IMR-90 (cell line): ENCODE data around the gene FAM209B. TPM values are rescaled to one million over a fixed set of nuclear protein-coding genes. Genes with fewer than 3 reads are reported as not detected.

Experiments used
- ATAC-seq: fragments of 200-7000 bp; cut with Tn5 transposase; 2 replicates; pipeline ENCODE4 v1.9.1; 2020; ENCODE audit warnings: low read depth, mild to moderate bottlenecking, moderate library complexity
- BruUV-seq: library from RNA; stranded (reverse); fragments of 400-500 nt; replicated peaks from 2 replicates; lab custom pipeline; 2021; lab: Mats Ljungman, UMichigan
- CTCF ChIA-PET: fragments of 300-600 bp; formaldehyde crosslinking; extraction: SDS; loops from one replicate; lab custom pipeline; 2021; ENCODE audit warnings: antibody characterized with exemption; lab: Yijun Ruan, JAX
- POLR2A ChIA-PET: fragments of 300-600 bp; sonication (Branson Sonifier 250); formaldehyde crosslinking; loops from one replicate; lab custom pipeline; 2022; ENCODE audit warnings: antibody characterized with exemption; ENCODE audit not compliant: unreplicated experiment; lab: Charles Lee
- DNase-seq: peaks from one replicate; pipeline ENCODE4 v3.0.0; 2013
- H2AFZ ChIP-seq: replicated peaks from 2 replicates; pipeline ENCODE3; 2013; ENCODE audit warnings: low read length, mild to moderate bottlenecking; ENCODE audit not compliant: poor library complexity
- H2AK5ac ChIP-seq: 2 replicates; pipeline ENCODE4 v1.6.1; 2013; ENCODE audit warnings: low read depth, low read length, inconsistent platforms
- H2AK9ac ChIP-seq: replicated peaks from 2 replicates; pipeline ENCODE3; 2013; ENCODE audit warnings: mild to moderate bottlenecking, low read depth, low read length, moderate library complexity; ENCODE audit not compliant: poor library complexity
- H2BK120ac ChIP-seq: 2 replicates; pipeline ENCODE4 v1.6.1; 2013; ENCODE audit warnings: low read depth, low read length, inconsistent platforms
- H2BK15ac ChIP-seq: 3 replicates; pipeline ENCODE4 v1.6.1; 2013; ENCODE audit warnings: low read depth, low read length, inconsistent platforms
- H2BK20ac ChIP-seq: 2 replicates; pipeline ENCODE4 v1.6.1; 2013; ENCODE audit warnings: low read depth, mild to moderate bottlenecking, inconsistent platforms, low read length, moderate library complexity
- H2BK5ac ChIP-seq: 2 replicates; pipeline ENCODE4 v1.6.1; 2013; ENCODE audit warnings: mild to moderate bottlenecking, low read depth, low read length, inconsistent platforms; ENCODE audit not compliant: poor library complexity, severe bottlenecking
- H3K14ac ChIP-seq: replicated peaks from 2 replicates; pipeline ENCODE4 v1.6.1; 2013; ENCODE audit warnings: low read depth, low read length, inconsistent platforms
- H3K18ac ChIP-seq: 2 replicates; pipeline ENCODE4 v1.6.1; 2013; ENCODE audit warnings: low read depth, low read length, control low read depth
- H3K23ac ChIP-seq: 2 replicates; pipeline ENCODE4 v1.6.1; 2013; ENCODE audit warnings: low read depth, low read length, inconsistent platforms
- H3K27ac ChIP-seq: 2 replicates; pipeline ENCODE4 v1.5.1; 2013; ENCODE audit warnings: mild to moderate bottlenecking, control low read depth, low read length; ENCODE audit not compliant: insufficient read depth
- H3K27me3 ChIP-seq: 2 replicates; pipeline ENCODE4 v1.6.1; 2013; ENCODE audit warnings: low read length; ENCODE audit not compliant: control insufficient read depth, insufficient read depth
- H3K36me3 ChIP-seq: 2 replicates; pipeline ENCODE4 v1.6.1; 2013; ENCODE audit warnings: low read length, mixed read lengths; ENCODE audit not compliant: control insufficient read depth, insufficient read depth
- H3K4ac ChIP-seq: 2 replicates; pipeline ENCODE4 v1.6.1; 2013; ENCODE audit warnings: low read depth, low read length, inconsistent platforms
- H3K4me1 ChIP-seq: 2 replicates; pipeline ENCODE4 v1.6.1; 2013; ENCODE audit warnings: low read length, mixed read lengths; ENCODE audit not compliant: control insufficient read depth, insufficient read depth
- H3K4me2 ChIP-seq: 2 replicates; pipeline ENCODE4 v1.6.1; 2013; ENCODE audit warnings: low read depth, mild to moderate bottlenecking, control low read depth, low read length, moderate library complexity
- H3K4me3 ChIP-seq: 2 replicates; pipeline ENCODE4 v1.5.1; 2013; ENCODE audit warnings: low read depth, mild to moderate bottlenecking, control low read depth, low read length, moderate library complexity; ENCODE audit not compliant: insufficient read depth
- H3K56ac ChIP-seq: 2 replicates; pipeline ENCODE4 v1.6.1; 2013; ENCODE audit warnings: low read length, inconsistent platforms; ENCODE audit not compliant: insufficient read depth; ENCODE audit errors: extremely low read depth
- H3K79me1 ChIP-seq, 2 experiments: 2 replicates each; pipeline ENCODE4 v1.6.1; 2013; ENCODE audit warnings: low read length in 2 of 2, inconsistent platforms in 1 of 2, low read depth in 1 of 2
- H3K9ac ChIP-seq: 2 replicates; pipeline ENCODE4 v1.6.1; 2013; ENCODE audit warnings: low read depth, low read length, control low read depth
- H3K9me1 ChIP-seq: 2 replicates; pipeline ENCODE4 v1.6.1; 2013; ENCODE audit warnings: low read length, inconsistent platforms; ENCODE audit not compliant: insufficient read depth
- H3K9me3 ChIP-seq: 2 replicates; pipeline ENCODE4 v1.6.1; 2013; ENCODE audit warnings: low read length; ENCODE audit not compliant: control insufficient read depth, insufficient read depth
- H4K20me1 ChIP-seq: 2 replicates; pipeline ENCODE4 v1.6.1; 2013; ENCODE audit warnings: low read length, inconsistent platforms; ENCODE audit not compliant: insufficient read depth
- H4K5ac ChIP-seq: 2 replicates; pipeline ENCODE4 v1.6.1; 2013; ENCODE audit warnings: mild to moderate bottlenecking, low read depth, low read length, control low read depth
- H4K8ac ChIP-seq, 2 experiments: 2 replicates each; pipeline ENCODE4 v1.6.1; 2013; ENCODE audit warnings: low read depth in 2 of 2, low read length in 2 of 2, control low read depth in 1 of 2, inconsistent platforms in 1 of 2
- H4K91ac ChIP-seq: 2 replicates; pipeline ENCODE4 v1.6.1; 2013; ENCODE audit warnings: low read depth, low read length, inconsistent platforms; ENCODE audit not compliant: insufficient read depth
- BHLHE40 ChIP-seq: fragments of 150-350 bp; IDR thresholded peaks from 2 replicates; pipeline ENCODE4 v1.6.1; 2016; ENCODE audit warnings: mild to moderate bottlenecking, low read depth, low read length
- NFE2L2 ChIP-seq: fragments of 150-350 bp; IDR thresholded peaks from 2 replicates; pipeline ENCODE4 v1.6.1; 2016; ENCODE audit warnings: low read depth, mild to moderate bottlenecking, low read length
- RCOR1 ChIP-seq: IDR thresholded peaks from 2 replicates; pipeline ENCODE4 v1.6.1; 2012; ENCODE audit warnings: mild to moderate bottlenecking, low read length, improper control_type of control experiment; ENCODE audit not compliant: insufficient replicate concordance
- RFX5 ChIP-seq: IDR thresholded peaks from 2 replicates; pipeline ENCODE4 v1.8.0; 2012; ENCODE audit warnings: low read depth, mild to moderate bottlenecking, low read length, moderate library complexity
- SMC3 ChIP-seq: fragments of 150-350 bp; IDR thresholded peaks from 2 replicates; pipeline ENCODE4 v1.6.1; 2016; ENCODE audit warnings: low read depth, mild to moderate bottlenecking, antibody characterized with exemption, low read length, moderate library complexity
- WGBS, 2 experiments: methylation state at CpG; one replicate each; pipeline versions ENCODE4 v1.1.5 to v1.1.7; 2013; ENCODE audit warnings: missing lambda C conversion rate in 2 of 2; ENCODE audit not compliant: insufficient read length in 1 of 2; ENCODE audit errors: extremely low coverage in 2 of 2; 5-methylcytosine and 5-hydroxymethylcytosine counted together
- dilution Hi-C: fragments of 300-500 bp; cut with HindIII; formaldehyde crosslinking; loops from one replicate; pipeline ENCODE4 v1.14.3; 2018; ENCODE audit warnings: low sequenced_read_pairs; ENCODE audit not compliant: unreplicated experiment
- in situ Hi-C: fragments of 300-500 bp; cut with MboI; formaldehyde crosslinking; loops from 3 replicates; pipeline ENCODE4 v1.14.3; 2019; ENCODE audit warnings: low sequenced_read_pairs, inconsistent platforms, mixed read lengths
- intact Hi-C: fragments of 100-400 bp; cut with micrococcal nuclease; formaldehyde crosslinking; loops from 2 replicates; pipeline ENCODE4 v1.10.0; 2022
- polyA plus RNA-seq, 3 experiments: library from polyadenylated mRNA; depleted of rRNA; stranded (reverse); fragments of >200 nt; gene quantifications; 2 replicates each; pipeline ENCODE4 v1.2.3, GENCODE V29; 2012; ENCODE audit warnings: low replicate concordance in 1 of 3
- total RNA-seq: library from RNA; depleted of rRNA; stranded (reverse); fragments of >200 nt; gene quantifications from 2 replicates; pipeline ENCODE4 v1.2.3, GENCODE V29; 2012

Gene FAM209B
- total and polyA plus RNA-seq, 2 of the 4 experiments (the other 2 are of a cell fraction), result 0.24 TPM; not detected in 1

DNA sequence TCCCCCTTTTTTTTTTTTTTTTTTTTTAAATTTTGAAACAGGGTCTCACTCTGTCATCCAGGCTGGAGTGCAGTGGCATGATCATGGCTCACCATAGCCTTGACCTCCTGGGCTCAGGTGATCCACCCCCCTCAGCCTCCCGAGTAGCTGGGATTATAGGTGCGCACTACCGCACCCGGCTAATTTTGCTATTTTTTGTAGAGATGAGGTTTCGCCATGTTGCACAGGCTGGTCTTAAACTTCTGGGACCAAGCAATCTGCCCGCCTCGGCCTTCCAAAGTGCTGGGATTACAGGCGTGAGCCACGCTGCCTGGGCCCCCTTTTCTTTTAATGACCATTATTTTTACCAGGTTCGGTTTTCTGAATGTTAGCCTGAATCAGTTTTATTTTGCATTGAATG is 13.5 kb upstream of the FAM209B start:
- ChIA-PET CTCF (interaction anchor here (1.0 kb wide), 1 partner anchor 31 kb away, joined by 4 read pairs; no protein-coding TSS in a partner anchor), POLR2A (no interaction called here)
- Histone ChIP-seq H3K4me1 (0 out of 2 replicates have a peak, but pooled peaks cover 2% of the 10 kb centered on the region), H2BK120ac (no peak overlapping the region), H2AK9ac (no peak overlapping the region), H3K18ac (no peak overlapping the region), H3K23ac (no peak overlapping the region), H3K4ac (no peak overlapping the region), H3K79me1 (no peaks in the 10 kb centered on the region), H3K14ac (no peak overlapping the region), H2BK5ac (no peak overlapping the region), H3K9ac (no peak overlapping the region), H2AK5ac (no peak overlapping the region), H3K27ac (no peak overlapping the region), H4K20me1 (peaks cover 4% of the 10 kb centered on the region; the same call in 1 of the 2 replicates), H2AFZ (no peak overlapping the region), H3K36me3 (peaks cover 38% of the 10 kb centered on the region), H3K56ac (no peak overlapping the region), H3K27me3 (no peaks in the 10 kb centered on the region), H2BK20ac (no peak overlapping the region), H3K4me3 (no peak overlapping the region), H3K9me1 (no peaks in the 10 kb centered on the region), H3K4me2 (no peak overlapping the region), H4K8ac (no peak overlapping the region), H3K9me3 (peaks cover 11% of the 10 kb centered on the region), H4K5ac (no peak overlapping the region), H4K91ac (no peak overlapping the region), H2BK15ac (no peak overlapping the region)
- in situ Hi-C loops, result no loop called here
- DNase-seq, result no peak
- dilution Hi-C loops, result no loop called here
- no peak for ATAC-seq
- WGBS, 2 experiments, result no CpG with 5 or more reads among the region's 10 CpGs
- intact Hi-C loops, result no loop called here
- BruUV-seq, result no TSS peak
- TF ChIP-seq RCOR1 (no peak), SMC3 (no peak), BHLHE40 (no peak), NFE2L2 (no peak), RFX5 (no peak)
